Measurements from ENCODE around the gene TRPV4.

TRPV4 gene

GRCh38 chr12:109764123-109764522 lies 69.1 kb downstream of the TRPV4 start:
- DNase-seq (ENCODE audit: low read depth in 2 of 3, low spot score in 1 of 3) = no peak

- no peak for DNase-seq (ENCODE audit: low read depth in 2 of 3, low spot score in 1 of 3)
Observed at GRCh38 chr12:109763201-109763841, 69.9 kb downstream of the TRPV4 start.

GRCh38 chr12:109762673-109763191 lies 70.5 kb downstream of the TRPV4 start:
- DNase-seq (ENCODE audit: low read depth in 2 of 3, low spot score in 1 of 3) = no peak

GRCh38 chr12:109762071-109762672 lies 71.0 kb downstream of the TRPV4 start:
- no peak for DNase-seq (ENCODE audit: low read depth in 2 of 3, low spot score in 1 of 3)

GRCh38 chr12:109760930-109761921 lies 72.0 kb downstream of the TRPV4 start:
- no peak for DNase-seq (ENCODE audit: low read depth in 2 of 3, low spot score in 1 of 3)

GRCh38 chr12:109760031-109760929 lies 72.9 kb downstream of the TRPV4 start:
- DNase-seq (ENCODE audit: low read depth in 2 of 3, low spot score in 1 of 3) = no peak

GRCh38 chr12:109759595-109759994 lies 73.6 kb downstream of the TRPV4 start:
- DNase-seq (ENCODE audit: low read depth in 2 of 3, low spot score in 1 of 3) = no peak

- DNase-seq (ENCODE audit: low read depth in 2 of 3, low spot score in 1 of 3) = no peak
Observed at GRCh38 chr12:109758426-109759420, 74.5 kb downstream of the TRPV4 start.

- no peak for DNase-seq (ENCODE audit: low read depth in 2 of 3, low spot score in 1 of 3)
Observed at GRCh38 chr12:109757671-109758265, 75.4 kb downstream of the TRPV4 start.

- DNase-seq (ENCODE audit: low read depth in 2 of 3, low spot score in 1 of 3) = no peak
Observed at GRCh38 chr12:109756457-109756856, 76.7 kb downstream of the TRPV4 start.

- DNase-seq (ENCODE audit: low read depth in 2 of 3, low spot score in 1 of 3) = no peak
Observed at GRCh38 chr12:109753959-109754358, 79.2 kb downstream of the TRPV4 start.

GRCh38 chr12:109753054-109753401 lies 80.2 kb downstream of the TRPV4 start:
- DNase-seq (ENCODE audit: low read depth in 2 of 3, low spot score in 1 of 3) = no peak

GRCh38 chr12:109752117-109753053 lies 80.8 kb downstream of the TRPV4 start:
- DNase-seq (ENCODE audit: low read depth in 2 of 3, low spot score in 1 of 3) = no peak

- DNase-seq (ENCODE audit: low read depth in 2 of 3, low spot score in 1 of 3) = no peak
Observed at GRCh38 chr12:109744986-109745942, 87.9 kb downstream of the TRPV4 start.

- DNase-seq (ENCODE audit: low read depth in 2 of 3, low spot score in 1 of 3) = no peak
Observed at GRCh38 chr12:109744026-109744425, 89.2 kb downstream of the TRPV4 start.

- DNase-seq (ENCODE audit: low read depth in 2 of 3, low spot score in 1 of 3) = no peak
Observed at GRCh38 chr12:109743076-109743910, 89.9 kb downstream of the TRPV4 start.
